Measurements from ENCODE around the gene PDE8A. TPM values are rescaled to one million over a fixed set of nuclear protein-coding genes. Genes with fewer than 3 reads are reported as not detected.

PDE8A gene
- total and polyA plus RNA-seq, 4 donors = 11.2 to 47.5 (median 16.6) TPM

DNA sequence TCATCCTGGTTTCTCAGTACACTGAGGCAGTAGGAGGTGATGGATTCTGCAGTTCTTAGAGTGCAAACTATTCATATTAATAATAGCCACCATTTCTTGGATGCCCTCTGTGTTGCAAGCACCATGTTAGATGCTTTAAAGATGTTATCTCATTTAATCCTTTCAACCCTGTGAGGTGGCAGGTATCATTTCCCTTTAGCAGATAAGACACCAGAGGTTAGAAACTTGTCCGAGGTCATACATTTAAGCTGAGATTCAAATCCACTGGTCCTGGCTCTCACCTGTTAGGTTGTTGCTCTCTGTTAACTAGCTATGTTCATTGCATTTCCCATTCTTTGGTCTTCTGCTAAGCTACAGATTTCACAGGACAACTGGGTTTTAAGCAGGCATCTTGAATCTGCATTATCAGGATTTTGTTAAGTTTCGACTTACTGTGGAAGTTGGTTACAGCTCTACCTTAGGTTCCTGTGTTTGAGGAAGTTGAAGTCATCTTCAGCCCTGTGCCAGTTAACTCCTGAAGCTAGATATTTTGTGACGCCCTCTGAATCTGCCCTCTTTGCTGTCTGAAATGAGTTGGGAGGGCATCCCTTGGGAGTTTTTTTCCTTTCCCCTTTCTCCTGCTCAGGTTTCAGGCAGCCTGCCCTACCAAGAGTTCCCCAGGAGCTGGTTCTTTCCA, 6.4 kb downstream of the PDE8A start (continued):
- TF ChIP-seq CTCF (IDR thresholded peaks at IDR 0.05; ENCODE audit: low read depth, low read length, missing input control) (no peak), HNF4A (conservative IDR thresholded peaks at IDR 0.05) (no peak), FOXA1 (IDR thresholded peaks at IDR 0.05) (no peak), YY1 (IDR thresholded peaks at IDR 0.05) (no peak), RAD21 (IDR thresholded peaks at IDR 0.05) (no peak), RXRA (IDR thresholded peaks at IDR 0.05) (no peak), TAF1 (conservative IDR thresholded peaks at IDR 0.05) (no peak), HNF4G (IDR thresholded peaks at IDR 0.05) (no peak), JUND (IDR thresholded peaks at IDR 0.05) (no peak)
- TF ChIP-seq, protein P1, sequence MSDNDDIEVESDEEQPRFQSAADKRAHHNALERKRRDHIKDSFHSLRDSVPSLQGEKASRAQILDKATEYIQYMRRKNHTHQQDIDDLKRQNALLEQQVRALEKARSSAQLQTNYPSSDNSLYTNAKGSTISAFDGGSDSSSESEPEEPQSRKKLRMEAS (IDR thresholded peaks at IDR 0.05) = no peak

- no peaks in the 10 kb centered on the region for H3K36me3 ChIP-seq (ENCODE audit: control insufficient read depth in 4 of 4, insufficient read depth in 3 of 4, low read depth in 1 of 4, low read length in 3 of 4)
- H3K27me3 ChIP-seq (ENCODE audit: control insufficient read depth in 4 of 4, insufficient read depth in 4 of 4, low read length in 3 of 4) = no peaks in the 10 kb centered on the region
- H3K9ac ChIP-seq (ENCODE audit: low read depth in 1 of 2, low read length in 2 of 2) = no peak overlapping the region
- peaks cover 6 to 24% (median 14%) of the 10 kb centered on the region in 4 donors for H3K4me1 ChIP-seq (ENCODE audit: control insufficient read depth in 4 of 4, insufficient read depth in 4 of 4, low read length in 3 of 4)
- 76% methylated on average over 2 of the region's 2 CpGs for WGBS
- no peak for TF ChIP-seq FOXA1 (IDR thresholded peaks at IDR 0.05)
- no peak for TF ChIP-seq RXRA (IDR thresholded peaks at IDR 0.05)
- TF ChIP-seq SP1 (IDR thresholded peaks at IDR 0.05) = no peak
- no peak for TF ChIP-seq YY1 (IDR thresholded peaks at IDR 0.05)
- no peak for TF ChIP-seq NR2F2 (IDR thresholded peaks at IDR 0.05)
- no peak for TF ChIP-seq ZBTB33 (IDR thresholded peaks at IDR 0.05)
- TF ChIP-seq RAD21 (IDR thresholded peaks at IDR 0.05) = no peak
- no peak for TF ChIP-seq CTCF (IDR thresholded peaks at IDR 0.05; ENCODE audit: low read depth, low read length, missing input control)
- TF ChIP-seq, protein P2, sequence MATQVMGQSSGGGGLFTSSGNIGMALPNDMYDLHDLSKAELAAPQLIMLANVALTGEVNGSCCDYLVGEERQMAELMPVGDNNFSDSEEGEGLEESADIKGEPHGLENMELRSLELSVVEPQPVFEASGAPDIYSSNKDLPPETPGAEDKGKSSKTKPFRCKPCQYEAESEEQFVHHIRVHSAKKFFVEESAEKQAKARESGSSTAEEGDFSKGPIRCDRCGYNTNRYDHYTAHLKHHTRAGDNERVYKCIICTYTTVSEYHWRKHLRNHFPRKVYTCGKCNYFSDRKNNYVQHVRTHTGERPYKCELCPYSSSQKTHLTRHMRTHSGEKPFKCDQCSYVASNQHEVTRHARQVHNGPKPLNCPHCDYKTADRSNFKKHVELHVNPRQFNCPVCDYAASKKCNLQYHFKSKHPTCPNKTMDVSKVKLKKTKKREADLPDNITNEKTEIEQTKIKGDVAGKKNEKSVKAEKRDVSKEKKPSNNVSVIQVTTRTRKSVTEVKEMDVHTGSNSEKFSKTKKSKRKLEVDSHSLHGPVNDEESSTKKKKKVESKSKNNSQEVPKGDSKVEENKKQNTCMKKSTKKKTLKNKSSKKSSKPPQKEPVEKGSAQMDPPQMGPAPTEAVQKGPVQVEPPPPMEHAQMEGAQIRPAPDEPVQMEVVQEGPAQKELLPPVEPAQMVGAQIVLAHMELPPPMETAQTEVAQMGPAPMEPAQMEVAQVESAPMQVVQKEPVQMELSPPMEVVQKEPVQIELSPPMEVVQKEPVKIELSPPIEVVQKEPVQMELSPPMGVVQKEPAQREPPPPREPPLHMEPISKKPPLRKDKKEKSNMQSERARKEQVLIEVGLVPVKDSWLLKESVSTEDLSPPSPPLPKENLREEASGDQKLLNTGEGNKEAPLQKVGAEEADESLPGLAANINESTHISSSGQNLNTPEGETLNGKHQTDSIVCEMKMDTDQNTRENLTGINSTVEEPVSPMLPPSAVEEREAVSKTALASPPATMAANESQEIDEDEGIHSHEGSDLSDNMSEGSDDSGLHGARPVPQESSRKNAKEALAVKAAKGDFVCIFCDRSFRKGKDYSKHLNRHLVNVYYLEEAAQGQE (IDR thresholded peaks at IDR 0.05) = no peak
- TF ChIP-seq, protein P1 (IDR thresholded peaks at IDR 0.05) = no peak
- TF ChIP-seq EGR1 (IDR thresholded peaks at IDR 0.05; ENCODE audit: low read depth in 2 of 2) = no peak
- no peak for TF ChIP-seq JUND (IDR thresholded peaks at IDR 0.05)
- TF ChIP-seq HNF4A (conservative IDR thresholded peaks at IDR 0.05) = no peak
- no peak for TF ChIP-seq HNF4G (IDR thresholded peaks at IDR 0.05)
- no peak for TF ChIP-seq GABPA (IDR thresholded peaks at IDR 0.05 in 1 of 2, conservative IDR thresholded peaks at IDR 0.05 in 1 of 2)
- TF ChIP-seq, protein P3, sequence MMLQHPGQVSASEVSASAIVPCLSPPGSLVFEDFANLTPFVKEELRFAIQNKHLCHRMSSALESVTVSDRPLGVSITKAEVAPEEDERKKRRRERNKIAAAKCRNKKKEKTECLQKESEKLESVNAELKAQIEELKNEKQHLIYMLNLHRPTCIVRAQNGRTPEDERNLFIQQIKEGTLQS (IDR thresholded peaks at IDR 0.05) = no peak
- no peak overlapping the region for H3K27ac ChIP-seq (ENCODE audit: low read depth in 1 of 2, low read length in 2 of 2)
- H3K4me3 ChIP-seq (ENCODE audit: low read depth in 1 of 3, low read length in 3 of 3) = no peak overlapping the region
- DNase-seq (ENCODE audit: low spot score) = no peak
- H3K9me3 ChIP-seq (ENCODE audit: control insufficient read depth in 4 of 4, low read length in 3 of 4) = no peaks in the 10 kb centered on the region
Observed at GRCh38 chr15:84988909-84989644, 7.4 kb downstream of the PDE8A start.
